HG03558 (cell line): Measurements from ENCODE around the gene TCF4.

Experiments
- ATAC-seq: cut with Tn5 transposase; IDR thresholded peaks from one replicate; pipeline ENCODE4 v1.9.1; 2021; ENCODE audit warnings: moderate number of reproducible peaks; ENCODE audit not compliant: unreplicated experiment; ENCODE audit errors: extremely low read depth

The TCF4 gene

DNA sequence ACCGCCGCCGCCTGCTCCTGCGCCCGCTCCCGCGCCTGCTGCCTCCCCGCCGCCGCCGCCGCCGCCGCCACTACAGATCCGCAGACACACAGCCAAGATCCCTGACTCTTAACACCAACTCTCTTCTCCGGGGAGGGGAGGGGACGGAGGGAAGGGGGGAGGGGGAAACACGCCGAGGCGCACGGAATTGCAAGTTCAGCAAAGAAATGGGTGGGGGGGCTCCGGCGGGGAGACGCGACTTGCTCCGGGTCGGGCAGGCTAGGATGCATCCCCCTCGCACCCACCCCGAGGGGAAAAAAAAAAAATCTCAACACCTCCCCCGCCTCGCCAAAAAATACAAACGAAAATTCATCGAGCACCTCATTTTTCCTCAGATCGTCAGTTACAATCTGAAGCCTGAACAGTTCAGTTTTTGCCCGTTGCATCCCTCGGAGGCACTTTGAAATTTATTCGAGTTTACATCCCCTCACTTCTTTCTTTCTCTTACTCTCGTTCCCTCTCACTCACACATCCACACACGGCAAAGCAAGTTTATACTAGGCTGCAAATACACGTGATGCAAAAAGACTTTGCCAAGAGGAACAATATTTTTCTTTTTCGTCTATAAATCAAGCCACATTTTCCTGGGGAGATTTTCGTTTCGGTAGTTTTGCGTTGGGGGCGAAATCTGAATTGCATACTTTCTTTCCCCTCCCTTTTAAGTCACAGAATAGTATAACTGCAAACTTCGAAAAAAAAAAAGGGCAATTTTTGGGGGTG is at the start of gene TCF4:
Gene TCF4, minus strand, starts transcription at position 82 of the 759 bp plus-strand sequence. CDS start 1,076 bp downstream, outside the sequence.
- ATAC-seq, result no peak

DNA sequence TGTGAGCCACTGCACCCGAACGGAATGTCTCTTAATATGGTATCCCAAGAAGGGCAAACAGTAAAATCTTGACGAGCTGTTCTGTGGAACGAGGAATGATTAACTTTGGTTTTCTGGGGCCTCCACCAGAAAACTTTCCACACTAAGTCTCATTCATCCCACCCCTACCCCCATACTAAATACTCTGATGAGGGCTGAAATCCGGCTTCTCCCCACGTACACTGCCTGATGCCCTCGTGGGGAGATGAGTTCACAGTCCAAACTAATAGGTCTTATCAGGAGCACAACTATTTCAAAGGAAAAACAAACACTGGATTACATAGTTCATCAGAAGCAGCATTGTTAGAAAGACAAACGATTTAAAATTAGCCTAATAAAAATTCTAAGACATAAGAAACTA is 49.2 kb upstream of the TCF4 start:
- ATAC-seq, result no peak

DNA sequence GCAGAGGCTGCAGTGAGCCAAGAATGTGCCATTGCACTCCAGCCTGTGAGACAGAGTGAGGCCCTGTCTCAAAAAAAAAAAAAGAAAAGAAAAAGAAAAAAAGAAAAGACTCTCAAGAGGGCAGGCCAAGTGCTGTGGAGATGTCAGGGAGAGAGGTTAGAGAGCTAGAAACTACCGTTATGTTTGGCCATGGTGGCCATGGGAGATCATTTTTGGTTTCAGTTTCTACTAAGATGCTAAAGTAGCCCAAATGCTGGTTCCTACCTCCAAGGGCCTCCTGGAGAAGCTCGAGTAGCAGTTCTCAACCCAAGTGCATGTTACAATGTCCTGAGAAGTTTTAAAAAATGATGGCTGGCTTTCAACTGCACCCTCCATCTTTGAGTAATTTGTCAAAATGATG is 47.4 kb upstream of the TCF4 start:
- ATAC-seq, result no peak

DNA sequence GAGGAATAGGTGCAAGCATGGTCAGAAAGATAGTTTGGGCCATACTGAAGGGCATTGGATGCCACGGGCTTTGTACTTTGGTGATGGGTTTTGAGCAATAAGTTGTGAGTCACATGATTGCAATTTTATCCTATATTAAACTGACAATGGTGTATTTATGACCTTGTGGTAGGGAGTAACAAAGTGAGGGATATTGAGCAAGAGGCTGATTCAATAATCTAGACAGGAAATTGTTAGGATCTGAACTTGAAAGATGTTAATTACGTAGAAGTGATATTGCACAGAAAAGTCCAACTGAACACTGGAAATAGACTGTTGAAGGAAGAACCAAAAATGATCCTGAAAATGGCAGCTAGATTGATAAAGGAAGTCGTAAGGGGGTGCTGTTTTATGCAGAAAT is 46.6 kb upstream of the TCF4 start:
- no peak for ATAC-seq

DNA sequence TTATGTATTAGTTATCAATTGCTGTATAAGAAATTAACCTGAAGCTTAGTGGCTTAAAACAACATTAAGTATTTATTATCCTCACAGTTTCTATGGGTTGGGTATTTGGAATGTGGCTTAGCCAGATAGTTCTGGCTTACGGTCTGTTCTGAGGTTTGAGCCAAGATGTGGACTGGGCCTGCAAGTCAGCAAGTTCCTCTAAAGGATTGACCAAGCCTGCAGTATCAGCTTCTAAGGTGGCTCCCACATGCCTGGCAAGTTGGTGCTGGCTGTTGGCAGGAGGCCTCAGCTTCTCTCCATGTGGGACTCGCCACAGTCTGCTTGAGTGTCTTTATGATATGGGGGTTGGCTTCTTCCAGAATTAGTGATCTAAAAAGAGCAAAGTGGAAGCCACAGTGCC is 45.0 kb upstream of the TCF4 start:
- ATAC-seq, result no peak

DNA sequence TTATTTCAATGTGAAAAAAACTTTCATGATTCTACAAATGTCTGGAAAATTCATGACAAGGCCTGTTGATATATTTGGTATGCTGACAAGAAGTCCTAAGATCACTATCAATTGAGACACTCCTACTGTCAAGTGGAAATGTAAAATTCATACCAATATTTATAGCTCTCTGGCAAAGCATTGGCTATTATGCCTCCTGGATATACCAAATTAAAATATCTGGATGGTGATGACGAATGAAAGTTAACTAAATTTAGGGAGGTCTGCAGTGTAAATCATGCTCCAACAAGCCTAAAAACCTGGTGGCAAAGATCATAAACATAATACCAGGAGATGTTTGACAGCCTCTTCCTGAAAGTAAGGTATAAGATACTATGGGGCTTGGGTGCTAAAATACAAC is 41.1 kb upstream of the TCF4 start:
- ATAC-seq, result no peak

DNA sequence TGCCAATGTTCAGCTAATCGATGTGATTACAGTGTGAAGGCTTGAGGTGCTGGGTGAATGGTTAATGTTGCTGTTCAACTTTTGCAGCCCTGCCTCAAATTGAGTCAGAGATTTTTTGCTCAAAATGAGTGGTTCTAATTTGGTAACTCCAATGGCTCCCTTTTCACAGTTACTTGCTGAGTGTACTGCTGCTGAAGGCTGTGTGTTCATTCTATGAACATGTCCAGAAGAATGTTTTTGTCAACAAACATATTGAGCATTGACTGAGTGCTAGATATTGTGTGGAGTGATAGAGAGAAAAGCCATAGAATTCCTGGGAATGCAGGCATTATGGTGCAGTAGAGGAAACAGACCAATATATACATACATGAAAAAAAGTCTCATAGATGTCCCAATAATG is 39.0 kb upstream of the TCF4 start:
- no peak for ATAC-seq

DNA sequence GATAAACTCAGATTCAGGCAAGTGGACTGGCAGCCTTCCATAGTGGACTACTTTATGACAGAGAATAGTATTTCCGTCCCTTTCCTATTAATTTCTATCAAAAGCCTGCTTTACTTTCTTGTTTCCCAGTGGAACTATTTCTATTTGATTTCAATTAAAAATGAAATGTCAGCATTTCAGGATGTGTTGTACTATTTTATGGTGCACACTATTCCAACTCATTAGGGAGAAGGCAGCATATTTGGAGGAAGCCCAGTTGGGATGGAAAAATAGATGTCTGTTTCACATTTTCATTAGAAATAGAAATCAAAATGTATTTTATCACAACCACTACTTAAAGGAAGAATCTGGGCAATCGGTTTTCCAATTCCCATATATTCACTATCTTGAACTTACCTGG is 37.9 kb upstream of the TCF4 start:
- ATAC-seq, result no peak

DNA sequence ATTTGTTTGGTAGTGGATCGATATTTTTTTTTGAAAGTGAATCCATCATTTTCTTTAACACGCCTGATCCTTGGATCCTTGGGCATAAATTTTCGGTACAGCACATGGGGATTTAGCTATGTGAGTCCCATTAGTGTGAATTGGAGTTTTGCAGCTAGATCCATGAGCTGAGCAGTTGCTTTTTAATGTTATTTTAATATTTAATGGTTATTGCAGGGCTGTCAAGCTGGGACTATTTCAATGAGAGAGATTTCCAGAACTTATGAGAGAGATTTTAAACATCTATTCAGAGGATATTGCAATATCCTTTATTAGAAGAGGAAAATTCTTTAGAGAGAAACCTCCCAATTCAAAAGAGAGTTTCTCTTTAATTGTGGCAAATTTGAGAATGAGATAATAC is 35.6 kb upstream of the TCF4 start:
- no peak for ATAC-seq

DNA sequence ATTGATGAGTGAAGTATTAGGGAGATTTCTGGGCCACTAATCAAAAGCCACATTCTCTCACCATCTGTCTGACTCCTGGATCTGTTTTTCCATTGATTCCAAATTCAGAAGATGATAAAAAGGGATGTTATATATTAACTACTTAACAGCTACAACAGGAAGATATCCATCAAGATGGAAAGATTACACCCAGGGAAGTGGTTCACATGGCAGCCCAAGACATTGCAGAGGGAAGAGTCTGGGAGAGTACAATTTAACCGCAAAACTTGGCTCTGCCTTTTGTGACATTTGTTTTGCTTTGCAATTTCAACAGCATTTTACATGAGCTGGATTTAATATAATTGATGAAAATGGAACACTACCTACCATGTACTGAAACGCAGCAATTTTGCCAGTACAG is 22.5 kb upstream of the TCF4 start:
- ATAC-seq, result no peak

DNA sequence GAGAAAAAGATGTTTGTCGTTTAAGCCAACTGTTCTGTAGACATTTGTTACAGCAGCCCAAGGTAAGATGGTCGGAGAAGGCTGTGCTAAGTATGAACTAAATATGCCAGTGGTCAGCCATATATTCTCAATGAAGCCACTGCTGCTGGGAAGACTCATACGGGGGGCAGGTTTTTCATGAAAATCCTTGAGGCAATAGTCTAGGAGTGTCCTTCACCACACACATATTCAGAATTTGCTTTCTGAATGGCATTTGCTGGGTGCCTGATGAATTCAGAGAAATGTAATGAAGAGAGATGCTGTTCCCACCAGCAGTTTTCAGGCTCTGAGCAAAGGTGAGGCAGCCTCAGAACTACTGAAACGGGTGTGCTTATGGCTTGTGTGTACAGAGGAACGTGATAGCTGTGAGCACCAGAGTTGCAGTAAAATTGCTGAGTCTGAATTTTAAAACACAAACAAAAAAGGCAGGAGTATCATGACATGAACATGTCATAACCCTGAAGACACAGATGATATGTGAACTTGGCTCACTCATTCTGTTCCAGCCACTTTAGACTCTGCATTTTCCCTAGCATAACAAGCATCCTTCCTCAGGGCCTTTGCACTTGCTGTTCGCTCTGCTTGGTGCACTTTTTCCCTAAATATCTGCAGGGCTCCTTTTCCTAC is 21.3 kb upstream of the TCF4 start:
- ATAC-seq, result no peak

DNA sequence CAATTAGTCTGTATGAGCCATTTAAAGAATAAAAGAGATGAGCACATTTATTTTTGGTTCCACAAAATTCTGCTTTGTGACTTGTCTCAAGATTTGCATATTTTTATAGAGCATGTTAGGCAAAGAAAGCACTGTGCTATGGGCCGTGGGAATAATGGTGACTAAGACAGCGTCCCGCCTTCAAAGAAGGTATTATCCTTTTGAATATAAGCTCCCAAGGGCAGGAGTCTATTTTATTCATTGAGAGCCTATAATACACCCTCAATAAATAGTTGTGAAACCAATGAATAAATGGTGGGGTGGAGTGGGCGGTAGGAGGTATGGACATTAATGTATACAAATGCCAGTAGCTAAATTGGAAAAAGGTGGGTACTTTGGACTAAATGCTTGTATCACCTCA is 20.5 kb upstream of the TCF4 start:
- no peak for ATAC-seq

DNA sequence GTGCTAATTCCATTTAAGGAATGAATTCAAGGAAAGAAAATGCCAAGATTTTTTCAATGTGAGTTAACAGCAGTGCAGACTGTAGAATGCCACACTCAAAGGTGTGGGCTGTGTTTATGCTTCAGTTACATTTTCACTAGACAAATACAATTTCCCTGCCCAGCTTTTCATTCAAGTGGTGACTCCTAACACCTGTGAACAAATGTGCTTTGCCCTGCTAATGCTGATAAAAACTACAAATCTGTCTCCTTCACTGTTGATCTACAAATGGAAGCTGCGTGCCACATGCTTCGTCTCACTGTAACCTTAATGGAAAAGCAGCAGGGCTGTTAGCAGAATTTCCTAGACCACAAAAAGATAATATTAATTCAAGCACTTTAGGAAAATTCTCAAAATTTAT is 19.8 kb upstream of the TCF4 start:
- no peak for ATAC-seq

DNA sequence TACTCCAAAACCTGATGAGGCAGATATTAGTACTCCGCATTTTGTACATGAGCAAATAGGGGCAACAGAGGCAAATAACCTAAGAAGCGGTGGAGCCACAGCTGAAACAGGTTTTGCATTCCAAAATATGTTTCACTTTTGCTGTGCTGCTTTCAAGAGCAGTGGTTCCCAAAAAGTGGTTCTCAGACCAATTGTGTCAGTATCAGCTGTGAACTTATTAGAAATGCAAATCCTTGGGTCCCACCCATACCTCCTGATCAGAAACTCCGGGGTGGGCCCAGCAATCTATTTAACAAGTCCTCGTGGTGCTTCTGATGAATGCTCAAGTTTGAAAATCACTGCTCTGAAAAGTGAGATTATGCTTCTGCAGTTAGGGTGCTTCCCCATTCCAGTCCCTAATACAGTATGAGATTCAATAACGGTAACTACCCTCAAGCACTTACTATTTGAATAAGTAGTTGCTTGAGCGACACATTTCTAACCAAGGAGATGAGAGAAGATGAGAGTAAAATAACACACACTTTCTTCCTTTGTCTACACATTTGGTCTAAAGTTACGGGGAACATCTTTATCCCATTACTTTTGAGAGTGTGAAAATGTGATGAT is 17.8 kb upstream of the TCF4 start:
- peak; percentile 63 for ATAC-seq

DNA sequence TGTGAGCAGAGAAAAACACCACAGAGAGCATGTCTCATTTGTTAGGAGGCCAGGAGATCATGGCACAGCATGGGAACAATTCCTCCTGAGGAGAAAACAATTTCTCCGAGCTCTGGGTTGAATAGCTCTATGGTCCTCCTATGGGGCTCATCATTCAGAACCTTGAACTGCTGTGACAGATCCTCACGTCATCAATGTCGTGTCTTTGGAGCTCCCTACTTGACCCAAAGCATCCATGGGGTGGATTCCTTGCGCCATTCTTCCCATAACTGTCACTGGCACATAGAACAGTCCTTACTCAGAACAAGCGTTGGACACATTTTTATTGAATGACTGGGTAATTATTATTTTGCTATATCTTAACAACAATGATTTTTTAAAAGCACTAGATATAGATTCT is 15.8 kb upstream of the TCF4 start:
- ATAC-seq, result no peak

DNA sequence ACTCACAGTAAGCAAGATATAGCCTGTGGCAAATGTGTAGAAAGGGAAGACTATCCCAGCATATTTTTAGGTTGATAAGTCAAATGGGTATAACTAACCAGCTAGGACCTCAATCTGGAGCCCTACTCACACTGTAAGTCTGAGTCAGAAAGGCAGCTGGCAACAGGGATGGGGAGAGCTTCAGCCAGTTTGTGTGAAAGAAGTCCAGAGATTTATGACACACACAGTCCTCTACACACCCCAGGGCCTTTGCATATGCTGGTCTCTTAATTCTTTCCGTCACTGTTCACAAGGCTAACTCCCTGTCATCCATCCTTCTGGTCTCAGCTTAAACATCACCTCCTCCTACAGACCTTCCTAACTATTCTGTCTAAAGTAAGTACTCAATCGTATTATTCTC is 5.9 kb upstream of the TCF4 start:
- ATAC-seq, result no peak

DNA sequence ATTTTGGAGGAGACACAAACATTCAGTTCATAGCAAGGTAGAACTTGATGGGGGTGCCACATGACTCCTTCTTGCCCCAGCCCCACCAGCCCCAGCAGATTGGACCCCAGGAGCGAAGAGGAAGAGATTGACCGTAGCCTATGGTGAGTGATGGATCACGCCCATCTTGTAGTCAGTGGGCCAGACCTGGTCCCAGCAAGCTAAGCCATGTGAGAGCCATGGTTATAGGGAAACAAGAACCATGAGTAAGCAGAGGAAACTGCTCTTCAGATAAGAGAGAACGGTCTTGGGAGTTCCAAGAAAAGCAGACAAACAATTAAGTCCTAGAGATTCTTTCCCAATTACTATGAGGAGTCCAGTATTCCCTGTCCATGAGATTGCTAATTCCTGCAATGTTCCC is 4.6 kb upstream of the TCF4 start:
- ATAC-seq, result no peak

DNA sequence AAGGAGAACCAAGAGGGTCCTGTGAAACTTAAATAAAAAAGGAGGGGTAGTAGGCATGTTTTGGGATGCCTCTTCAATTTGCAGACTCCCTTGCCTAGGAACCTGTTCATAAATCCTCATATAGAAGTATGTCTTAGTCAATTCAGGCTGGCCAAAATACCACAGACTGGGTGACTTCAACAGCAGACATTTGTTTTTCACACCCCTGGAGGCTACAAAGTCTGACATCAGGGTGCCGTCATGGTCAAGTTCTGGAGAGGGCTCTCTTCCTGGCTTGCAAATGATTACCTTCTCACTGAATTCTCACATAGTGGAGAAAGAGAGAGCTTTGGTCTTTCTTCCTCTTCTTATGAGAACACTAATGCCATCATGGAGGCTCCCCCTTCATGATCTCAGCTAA is 4.1 kb upstream of the TCF4 start:
- no peak for ATAC-seq

DNA sequence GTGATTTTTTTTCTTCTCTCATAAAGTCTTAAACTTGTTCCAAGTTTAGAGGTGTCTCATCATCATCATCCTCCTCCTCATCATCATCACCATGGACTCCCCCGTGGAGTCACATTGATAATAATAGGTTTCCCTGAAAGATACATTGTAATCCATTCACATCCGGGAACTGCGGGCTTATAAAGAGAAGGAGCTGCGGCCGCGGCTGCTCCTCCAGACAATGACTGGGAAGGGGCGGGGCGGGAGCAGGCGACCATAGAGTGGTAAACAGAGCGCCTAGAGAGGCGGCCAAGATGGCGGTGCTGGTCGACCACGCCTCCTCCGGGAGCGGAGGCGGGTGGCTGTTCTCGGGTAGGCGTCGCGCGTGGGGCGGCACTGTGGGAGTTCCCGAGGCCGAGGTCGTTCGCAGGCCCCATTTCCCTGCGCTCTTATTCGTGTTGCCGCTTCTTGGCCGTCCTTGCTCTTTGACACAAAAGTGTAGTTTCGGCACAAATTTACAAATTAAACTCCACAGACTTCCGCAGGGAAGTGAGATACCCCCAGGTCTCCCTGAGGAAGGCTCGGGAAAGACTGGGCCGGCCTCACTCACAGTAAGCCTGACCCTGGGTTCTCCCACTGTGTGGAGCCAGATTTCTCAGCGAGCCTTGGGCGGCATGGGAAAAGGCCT is 1.8 kb upstream of the TCF4 start:
- ATAC-seq, result peak; percentile 67

DNA sequence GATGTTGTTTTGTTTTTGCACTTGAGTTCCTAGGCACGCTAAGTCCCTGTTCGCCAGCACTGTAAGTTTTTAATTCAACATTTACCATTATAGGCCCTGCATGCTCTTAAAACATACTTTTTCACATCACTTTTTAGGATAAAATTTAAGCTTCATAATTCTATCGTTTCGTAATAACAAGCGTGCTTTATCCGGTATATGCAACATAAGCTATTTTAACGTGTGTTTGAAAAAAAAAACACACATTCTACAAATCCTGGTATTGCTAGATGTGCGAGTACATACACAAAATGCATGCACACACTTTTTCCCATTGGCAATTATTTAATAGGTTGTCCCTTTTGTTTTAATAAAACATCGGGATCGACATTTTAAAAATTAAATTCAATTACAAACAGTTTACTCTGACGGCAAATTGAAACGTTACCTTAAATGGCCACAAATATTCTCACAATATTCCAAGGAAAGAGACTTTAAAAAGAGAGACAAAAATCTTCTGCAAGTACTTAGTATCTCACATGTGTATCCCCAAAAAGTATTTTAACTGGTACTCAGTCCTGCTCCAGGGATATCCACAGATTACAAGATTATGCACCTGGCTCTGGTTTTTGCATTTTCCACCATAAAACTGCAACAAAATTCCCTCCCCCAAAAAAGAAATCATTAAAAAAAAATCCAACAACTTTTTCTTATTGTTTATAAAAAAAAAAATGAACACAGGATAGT is 1.0 kb upstream of the TCF4 start:
- ATAC-seq, result no peak
